ENCODE data around the gene FAM210A. TPM values are rescaled to one million over a fixed set of nuclear protein-coding genes. Genes with fewer than 3 reads are reported as not detected.

The FAM210A gene
- total RNA-seq, 1 experiment from 2014 or later = 17.4 TPM

DNA sequence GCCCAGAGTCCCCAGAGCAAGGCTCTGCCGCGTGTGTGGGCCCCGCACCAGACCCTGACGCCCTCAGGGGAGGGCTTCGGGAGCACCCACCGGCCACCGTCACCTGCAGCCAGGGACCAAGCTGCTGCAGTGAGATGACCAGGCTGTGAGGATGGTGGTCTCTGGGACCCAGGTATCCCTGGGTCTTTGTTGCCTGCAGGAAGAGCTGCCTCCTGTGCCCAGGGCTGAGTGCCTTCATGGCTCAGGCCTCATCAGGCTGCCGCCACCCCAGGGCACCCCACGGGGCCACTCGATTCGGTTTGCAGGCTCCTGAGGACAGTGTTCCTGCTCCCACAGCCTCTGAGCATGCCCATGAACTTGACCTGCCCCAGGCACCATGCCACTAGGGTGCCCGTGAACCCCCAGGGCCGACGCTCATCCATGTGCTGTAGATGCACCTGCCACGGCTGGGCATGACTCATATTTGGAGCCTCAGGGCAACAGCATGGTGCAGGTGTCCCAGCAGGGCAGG, 109.8 kb downstream of the FAM210A start (continued):
- TF ChIP-seq, protein P1, sequence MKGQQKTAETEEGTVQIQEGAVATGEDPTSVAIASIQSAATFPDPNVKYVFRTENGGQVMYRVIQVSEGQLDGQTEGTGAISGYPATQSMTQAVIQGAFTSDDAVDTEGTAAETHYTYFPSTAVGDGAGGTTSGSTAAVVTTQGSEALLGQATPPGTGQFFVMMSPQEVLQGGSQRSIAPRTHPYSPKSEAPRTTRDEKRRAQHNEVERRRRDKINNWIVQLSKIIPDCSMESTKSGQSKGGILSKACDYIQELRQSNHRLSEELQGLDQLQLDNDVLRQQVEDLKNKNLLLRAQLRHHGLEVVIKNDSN (CRISPR knock-in tag; IDR thresholded peaks at IDR 0.05) = no peak
- TF ChIP-seq, protein P2, sequence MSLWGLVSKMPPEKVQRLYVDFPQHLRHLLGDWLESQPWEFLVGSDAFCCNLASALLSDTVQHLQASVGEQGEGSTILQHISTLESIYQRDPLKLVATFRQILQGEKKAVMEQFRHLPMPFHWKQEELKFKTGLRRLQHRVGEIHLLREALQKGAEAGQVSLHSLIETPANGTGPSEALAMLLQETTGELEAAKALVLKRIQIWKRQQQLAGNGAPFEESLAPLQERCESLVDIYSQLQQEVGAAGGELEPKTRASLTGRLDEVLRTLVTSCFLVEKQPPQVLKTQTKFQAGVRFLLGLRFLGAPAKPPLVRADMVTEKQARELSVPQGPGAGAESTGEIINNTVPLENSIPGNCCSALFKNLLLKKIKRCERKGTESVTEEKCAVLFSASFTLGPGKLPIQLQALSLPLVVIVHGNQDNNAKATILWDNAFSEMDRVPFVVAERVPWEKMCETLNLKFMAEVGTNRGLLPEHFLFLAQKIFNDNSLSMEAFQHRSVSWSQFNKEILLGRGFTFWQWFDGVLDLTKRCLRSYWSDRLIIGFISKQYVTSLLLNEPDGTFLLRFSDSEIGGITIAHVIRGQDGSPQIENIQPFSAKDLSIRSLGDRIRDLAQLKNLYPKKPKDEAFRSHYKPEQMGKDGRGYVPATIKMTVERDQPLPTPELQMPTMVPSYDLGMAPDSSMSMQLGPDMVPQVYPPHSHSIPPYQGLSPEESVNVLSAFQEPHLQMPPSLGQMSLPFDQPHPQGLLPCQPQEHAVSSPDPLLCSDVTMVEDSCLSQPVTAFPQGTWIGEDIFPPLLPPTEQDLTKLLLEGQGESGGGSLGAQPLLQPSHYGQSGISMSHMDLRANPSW (CRISPR knock-in tag; conservative IDR thresholded peaks at IDR 0.05; ENCODE audit: low read depth) = no peak
- TF ChIP-seq, protein P3, sequence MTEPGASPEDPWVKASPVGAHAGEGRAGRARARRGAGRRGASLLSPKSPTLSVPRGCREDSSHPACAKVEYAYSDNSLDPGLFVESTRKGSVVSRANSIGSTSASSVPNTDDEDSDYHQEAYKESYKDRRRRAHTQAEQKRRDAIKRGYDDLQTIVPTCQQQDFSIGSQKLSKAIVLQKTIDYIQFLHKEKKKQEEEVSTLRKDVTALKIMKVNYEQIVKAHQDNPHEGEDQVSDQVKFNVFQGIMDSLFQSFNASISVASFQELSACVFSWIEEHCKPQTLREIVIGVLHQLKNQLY (CRISPR knock-in tag; IDR thresholded peaks at IDR 0.05) = no peak
- no peak for TF ChIP-seq MYBL2 (CRISPR knock-in tag; IDR thresholded peaks at IDR 0.05)
- TF ChIP-seq OVOL2 (CRISPR knock-in tag; IDR thresholded peaks at IDR 0.05; ENCODE audit: borderline replicate concordance) = no peak

DNA sequence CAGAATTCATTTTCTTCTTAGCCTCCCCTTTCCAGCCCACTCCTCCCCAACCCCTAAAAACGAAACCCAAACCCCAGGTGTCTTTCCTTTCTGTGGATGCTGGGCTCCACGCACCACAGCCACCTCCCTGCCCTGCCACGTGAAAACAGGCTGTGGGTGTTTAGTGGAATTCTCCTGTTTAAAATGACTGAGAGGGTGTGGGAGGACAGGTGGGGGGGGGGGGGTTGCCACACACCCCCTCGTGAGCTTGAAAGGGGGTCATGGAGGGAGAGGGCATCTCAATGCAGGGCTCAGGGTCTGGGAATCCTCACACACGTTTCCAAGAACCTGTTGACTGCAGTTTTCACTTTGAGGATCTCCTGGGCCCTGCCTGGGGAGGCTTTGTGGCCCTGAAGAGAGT, 110.3 kb downstream of the FAM210A start:
- no peak for ATAC-seq
- TF ChIP-seq, protein P4, sequence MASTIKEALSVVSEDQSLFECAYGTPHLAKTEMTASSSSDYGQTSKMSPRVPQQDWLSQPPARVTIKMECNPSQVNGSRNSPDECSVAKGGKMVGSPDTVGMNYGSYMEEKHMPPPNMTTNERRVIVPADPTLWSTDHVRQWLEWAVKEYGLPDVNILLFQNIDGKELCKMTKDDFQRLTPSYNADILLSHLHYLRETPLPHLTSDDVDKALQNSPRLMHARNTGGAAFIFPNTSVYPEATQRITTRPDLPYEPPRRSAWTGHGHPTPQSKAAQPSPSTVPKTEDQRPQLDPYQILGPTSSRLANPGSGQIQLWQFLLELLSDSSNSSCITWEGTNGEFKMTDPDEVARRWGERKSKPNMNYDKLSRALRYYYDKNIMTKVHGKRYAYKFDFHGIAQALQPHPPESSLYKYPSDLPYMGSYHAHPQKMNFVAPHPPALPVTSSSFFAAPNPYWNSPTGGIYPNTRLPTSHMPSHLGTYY (CRISPR knock-in tag; IDR thresholded peaks at IDR 0.05) = no peak
- no peak for TF ChIP-seq NR2C2 (CRISPR knock-in tag; IDR thresholded peaks at IDR 0.05)
- Mint-ChIP-seq H3K36me3 (no peaks in the 10 kb centered on the region), H3K9me3 (no peaks in the 10 kb centered on the region), H3K27ac (no peak overlapping the region), H3K4me1 (peaks cover 18% of the 10 kb centered on the region), H3K27me3 (ENCODE audit: low read depth) (peaks cover 29% of the 10 kb centered on the region), H3K4me3 (no peak overlapping the region)
- POLR2A ChIA-PET = no interaction called here
- DNase-seq (ENCODE audit: low spot score) = no peak
- CTCF ChIA-PET = no interaction called here

DNA sequence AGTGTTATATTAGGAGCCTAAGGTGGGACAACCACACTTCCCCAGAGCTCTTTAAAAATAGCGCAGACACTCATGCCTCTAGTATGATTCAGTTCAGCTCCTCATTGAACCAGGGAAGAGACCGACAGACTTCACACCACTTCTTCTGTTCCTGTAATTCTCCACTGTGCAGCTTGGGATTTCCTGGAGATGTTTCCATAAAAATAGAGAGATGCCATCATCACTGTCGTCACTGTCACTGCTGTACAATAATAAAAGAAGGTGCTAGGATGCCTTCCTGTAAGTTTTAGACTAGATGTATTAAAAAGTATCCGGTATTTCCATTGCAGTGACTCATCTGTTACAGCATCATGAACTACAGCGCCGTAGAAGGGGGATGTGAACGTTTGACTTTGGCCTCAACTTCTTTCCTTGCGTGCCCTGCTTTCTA, 110.9 kb downstream of the FAM210A start:
- POLR2A ChIA-PET = no interaction called here
- Mint-ChIP-seq H3K36me3 (no peaks in the 10 kb centered on the region), H3K27ac (no peak overlapping the region), H3K27me3 (ENCODE audit: low read depth) (peaks cover 34% of the 10 kb centered on the region), H3K4me3 (no peak overlapping the region), H3K9me3 (no peaks in the 10 kb centered on the region), H3K4me1 (peaks cover 22% of the 10 kb centered on the region)
- TF ChIP-seq FOXK1 (CRISPR knock-in tag; IDR thresholded peaks at IDR 0.05) = no peak
- no peak for TF ChIP-seq KAT7 (CRISPR knock-in tag; IDR thresholded peaks at IDR 0.05; ENCODE audit: borderline replicate concordance)
- no peak for TF ChIP-seq IRF2 (CRISPR knock-in tag; IDR thresholded peaks at IDR 0.05; ENCODE audit: borderline replicate concordance, low read depth)
- TF ChIP-seq TP53 (CRISPR knock-in tag; IDR thresholded peaks at IDR 0.05) = no peak
- TF ChIP-seq, protein P5, sequence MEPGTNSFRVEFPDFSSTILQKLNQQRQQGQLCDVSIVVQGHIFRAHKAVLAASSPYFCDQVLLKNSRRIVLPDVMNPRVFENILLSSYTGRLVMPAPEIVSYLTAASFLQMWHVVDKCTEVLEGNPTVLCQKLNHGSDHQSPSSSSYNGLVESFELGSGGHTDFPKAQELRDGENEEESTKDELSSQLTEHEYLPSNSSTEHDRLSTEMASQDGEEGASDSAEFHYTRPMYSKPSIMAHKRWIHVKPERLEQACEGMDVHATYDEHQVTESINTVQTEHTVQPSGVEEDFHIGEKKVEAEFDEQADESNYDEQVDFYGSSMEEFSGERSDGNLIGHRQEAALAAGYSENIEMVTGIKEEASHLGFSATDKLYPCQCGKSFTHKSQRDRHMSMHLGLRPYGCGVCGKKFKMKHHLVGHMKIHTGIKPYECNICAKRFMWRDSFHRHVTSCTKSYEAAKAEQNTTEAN (CRISPR knock-in tag; IDR thresholded peaks at IDR 0.05) = no peak
- TF ChIP-seq TEAD4 (CRISPR knock-in tag; IDR thresholded peaks at IDR 0.05) = no peak
- TF ChIP-seq, protein P6, sequence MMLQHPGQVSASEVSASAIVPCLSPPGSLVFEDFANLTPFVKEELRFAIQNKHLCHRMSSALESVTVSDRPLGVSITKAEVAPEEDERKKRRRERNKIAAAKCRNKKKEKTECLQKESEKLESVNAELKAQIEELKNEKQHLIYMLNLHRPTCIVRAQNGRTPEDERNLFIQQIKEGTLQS (CRISPR knock-in tag; conservative IDR thresholded peaks at IDR 0.05) = no peak
- TF ChIP-seq, protein P7, sequence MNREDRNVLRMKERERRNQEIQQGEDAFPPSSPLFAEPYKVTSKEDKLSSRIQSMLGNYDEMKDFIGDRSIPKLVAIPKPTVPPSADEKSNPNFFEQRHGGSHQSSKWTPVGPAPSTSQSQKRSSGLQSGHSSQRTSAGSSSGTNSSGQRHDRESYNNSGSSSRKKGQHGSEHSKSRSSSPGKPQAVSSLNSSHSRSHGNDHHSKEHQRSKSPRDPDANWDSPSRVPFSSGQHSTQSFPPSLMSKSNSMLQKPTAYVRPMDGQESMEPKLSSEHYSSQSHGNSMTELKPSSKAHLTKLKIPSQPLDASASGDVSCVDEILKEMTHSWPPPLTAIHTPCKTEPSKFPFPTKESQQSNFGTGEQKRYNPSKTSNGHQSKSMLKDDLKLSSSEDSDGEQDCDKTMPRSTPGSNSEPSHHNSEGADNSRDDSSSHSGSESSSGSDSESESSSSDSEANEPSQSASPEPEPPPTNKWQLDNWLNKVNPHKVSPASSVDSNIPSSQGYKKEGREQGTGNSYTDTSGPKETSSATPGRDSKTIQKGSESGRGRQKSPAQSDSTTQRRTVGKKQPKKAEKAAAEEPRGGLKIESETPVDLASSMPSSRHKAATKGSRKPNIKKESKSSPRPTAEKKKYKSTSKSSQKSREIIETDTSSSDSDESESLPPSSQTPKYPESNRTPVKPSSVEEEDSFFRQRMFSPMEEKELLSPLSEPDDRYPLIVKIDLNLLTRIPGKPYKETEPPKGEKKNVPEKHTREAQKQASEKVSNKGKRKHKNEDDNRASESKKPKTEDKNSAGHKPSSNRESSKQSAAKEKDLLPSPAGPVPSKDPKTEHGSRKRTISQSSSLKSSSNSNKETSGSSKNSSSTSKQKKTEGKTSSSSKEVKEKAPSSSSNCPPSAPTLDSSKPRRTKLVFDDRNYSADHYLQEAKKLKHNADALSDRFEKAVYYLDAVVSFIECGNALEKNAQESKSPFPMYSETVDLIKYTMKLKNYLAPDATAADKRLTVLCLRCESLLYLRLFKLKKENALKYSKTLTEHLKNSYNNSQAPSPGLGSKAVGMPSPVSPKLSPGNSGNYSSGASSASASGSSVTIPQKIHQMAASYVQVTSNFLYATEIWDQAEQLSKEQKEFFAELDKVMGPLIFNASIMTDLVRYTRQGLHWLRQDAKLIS (CRISPR knock-in tag; IDR thresholded peaks at IDR 0.05; ENCODE audit: borderline replicate concordance) = no peak
- TF ChIP-seq, protein P8, sequence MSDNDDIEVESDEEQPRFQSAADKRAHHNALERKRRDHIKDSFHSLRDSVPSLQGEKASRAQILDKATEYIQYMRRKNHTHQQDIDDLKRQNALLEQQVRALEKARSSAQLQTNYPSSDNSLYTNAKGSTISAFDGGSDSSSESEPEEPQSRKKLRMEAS (CRISPR knock-in tag; IDR thresholded peaks at IDR 0.05) = no peak
- ATAC-seq (no peak), DNase-seq (ENCODE audit: low spot score) (no peak)
- CTCF ChIA-PET = no interaction called here
